Spinal cord (tissue), 10 donors: Measurements from ENCODE around the gene C12orf43. TPM values are rescaled to one million over a fixed set of nuclear protein-coding genes. Genes with fewer than 3 reads are reported as not detected.

Experiments used
- DNase-seq, 6 donors: peaks; one replicate each; pipeline versions ENCODE4 v3.0.0 to v3.0.0-alpha.2; 2013 to 2015; ENCODE audit warnings: low spot score in 6 of 6, low read depth in 4 of 6
- H3K27ac ChIP-seq: one replicate; pipeline ENCODE4 v1.5.1; 2013; ENCODE audit warnings: low read depth, low read length, control low read depth
- H3K27me3 ChIP-seq: one replicate; pipeline ENCODE4 v1.6.1; 2013; ENCODE audit warnings: low read length; ENCODE audit not compliant: control insufficient read depth, insufficient read depth
- H3K36me3 ChIP-seq: one replicate; pipeline ENCODE4 v1.6.1; 2013; ENCODE audit warnings: low read length; ENCODE audit not compliant: control insufficient read depth, insufficient read depth
- H3K4me1 ChIP-seq: one replicate; pipeline ENCODE4 v1.6.1; 2013; ENCODE audit warnings: low read length; ENCODE audit not compliant: control insufficient read depth, insufficient read depth
- H3K4me3 ChIP-seq: one replicate; pipeline ENCODE4 v1.5.1; 2013; ENCODE audit warnings: low read depth, low read length, control low read depth
- H3K9me3 ChIP-seq: one replicate; pipeline ENCODE4 v1.6.1; 2013; ENCODE audit warnings: low read length; ENCODE audit not compliant: control insufficient read depth, insufficient read depth
- WGBS: methylation state at CpG from one replicate; pipeline ENCODE4 v1.1.5; 2013; ENCODE audit warnings: missing lambda C conversion rate; ENCODE audit not compliant: insufficient coverage; 5-methylcytosine and 5-hydroxymethylcytosine counted together
- polyA plus RNA-seq, 2 donors: library from polyadenylated mRNA; unstranded; fragments of 120-200 nt; gene quantifications; one replicate each; pipeline ENCODE4 v1.2.1, GENCODE V29; 2013; ENCODE audit not compliant: insufficient read length in 2 of 2
- total RNA-seq, 2 donors: library from RNA; depleted of rRNA in 1 of 2; stranded (reverse); fragments of 120-200 nt in 1 of 2; fragments of >200 nt in 1 of 2; gene quantifications; one replicate each; pipeline versions ENCODE4 v1.2.3 to v1.2.4, GENCODE V29; 2013 to 2014
- donor health status: healthy.

The C12orf43 gene
- total and polyA plus RNA-seq, 4 donors, result 15.6 to 24.9 (median 22.5) TPM

- no peaks in the 10 kb centered on the region for H3K4me1 ChIP-seq
- no peak for DNase-seq
- 73% methylated on average over 5 of the region's 6 CpGs for WGBS
- no peak overlapping the region for H3K27ac ChIP-seq
- no peak overlapping the region for H3K4me3 ChIP-seq
- H3K9me3 ChIP-seq, result no peaks in the 10 kb centered on the region
- H3K36me3 ChIP-seq, result no peaks in the 10 kb centered on the region
- H3K27me3 ChIP-seq, result no peaks in the 10 kb centered on the region
These were observed 34.8 kb downstream of the C12orf43 start for GRCh38 chr12:120981407-120981941.

GRCh38 chr12:120980800-120981368, 35.4 kb downstream of the C12orf43 start:
- Histone ChIP-seq H3K4me3 (no peak overlapping the region), H3K27ac (no peak overlapping the region), H3K27me3 (no peaks in the 10 kb centered on the region), H3K4me1 (no peaks in the 10 kb centered on the region), H3K9me3 (no peaks in the 10 kb centered on the region), H3K36me3 (no peaks in the 10 kb centered on the region)
- no peak for DNase-seq
- 30% methylated on average over 10 of the region's 13 CpGs for WGBS

- DNase-seq, result no peak
- no peak overlapping the region for H3K27ac ChIP-seq
- no peaks in the 10 kb centered on the region for H3K27me3 ChIP-seq
- H3K4me3 ChIP-seq, result no peak overlapping the region
- no peaks in the 10 kb centered on the region for H3K9me3 ChIP-seq
- no peaks in the 10 kb centered on the region for H3K36me3 ChIP-seq
- no peaks in the 10 kb centered on the region for H3K4me1 ChIP-seq
- WGBS, result 42% methylated on average over 9 of the region's 11 CpGs
These were observed 36.2 kb downstream of the C12orf43 start for GRCh38 chr12:120979862-120980696.

GRCh38 chr12:120979220-120979861, 36.9 kb downstream of the C12orf43 start:
- Histone ChIP-seq H3K4me3 (no peak overlapping the region), H3K36me3 (no peaks in the 10 kb centered on the region), H3K27ac (no peak overlapping the region), H3K27me3 (no peaks in the 10 kb centered on the region), H3K4me1 (no peaks in the 10 kb centered on the region), H3K9me3 (no peaks in the 10 kb centered on the region)
- WGBS, result 95% methylated on average over 8 of the region's 10 CpGs
- no peak for DNase-seq

GRCh38 chr12:120978296-120979219, 37.7 kb downstream of the C12orf43 start, which contains the start of gene HNF1A:
Gene HNF1A (plus strand): TSS chr12:120978543. CDS start chr12:120978769, 226 bp downstream.
- H3K4me3 ChIP-seq, result no peak within 1 kb of the TSS
- H3K27me3 ChIP-seq, result no peaks in the 10 kb centered on the region
- DNase-seq, result no peak
- peaks cover 3% of the 10 kb centered on the region for H3K4me1 ChIP-seq
- H3K9me3 ChIP-seq, result no peaks in the 10 kb centered on the region
- no peak within 1 kb of the TSS for H3K27ac ChIP-seq
- no peaks in the 10 kb centered on the region for H3K36me3 ChIP-seq
- WGBS, result 82% methylated on average over 40 of the region's 40 CpGs

GRCh38 chr12:120977531-120978295, 38.6 kb downstream of the C12orf43 start:
- Histone ChIP-seq H3K27me3 (no peaks in the 10 kb centered on the region), H3K4me3 (no peak overlapping the region), H3K27ac (no peak overlapping the region), H3K9me3 (no peaks in the 10 kb centered on the region), H3K4me1 (peaks cover 7% of the 10 kb centered on the region), H3K36me3 (no peaks in the 10 kb centered on the region)
- no peak for DNase-seq
- 90% methylated on average over 8 of the region's 14 CpGs for WGBS

GRCh38 chr12:120972870-120973543, 43.3 kb downstream of the C12orf43 start:
- no peak overlapping the region for H3K4me3 ChIP-seq
- no peaks in the 10 kb centered on the region for H3K9me3 ChIP-seq
- peaks cover 7% of the 10 kb centered on the region for H3K4me1 ChIP-seq
- DNase-seq, result peak; percentile 6 to 64 (median 26)
- H3K27me3 ChIP-seq, result no peaks in the 10 kb centered on the region
- no peaks in the 10 kb centered on the region for H3K36me3 ChIP-seq
- H3K27ac ChIP-seq, result peak overlapping the region; percentile 47
- WGBS, result 24% methylated on average over 4 of the region's 10 CpGs
